GM12878 (cell line): ENCODE data around the gene FRMD5.
"Not testable (repeated sequence)": the region's sequence is repeated elsewhere in the genome, so short reads cannot be mapped to it uniquely, and the experiment has no call there.

Experiments
- EP300 ChIP-seq, 2 experiments: fragments of 150-350 bp in 1 of 2; IDR thresholded peaks; 2 replicates each; pipeline ENCODE4 v1.6.1; 2011 to 2012; ENCODE audit warnings: low read depth in 2 of 2, low read length in 2 of 2, borderline replicate concordance in 1 of 2, improper control_type of control experiment in 1 of 2, inconsistent platforms in 1 of 2; ENCODE audit not compliant: control insufficient read depth in 1 of 2
- HCFC1 ChIP-seq: fragments of 150-350 bp; IDR thresholded peaks from 2 replicates; pipeline ENCODE4 v1.6.1; 2014; ENCODE audit warnings: low read length
- MAX ChIP-seq: IDR thresholded peaks from 2 replicates; pipeline ENCODE4 v1.6.1; 2012; ENCODE audit warnings: low read depth, low read length, improper control_type of control experiment
- POLR2AphosphoS2 ChIP-seq: IDR thresholded peaks from 2 replicates; pipeline ENCODE4 v1.6.1; 2011; ENCODE audit warnings: low read depth, mild to moderate bottlenecking, low read length, improper control_type of control experiment, moderate library complexity
- RAD21 ChIP-seq: IDR thresholded peaks from 2 replicates; pipeline ENCODE4 v1.6.1; 2011; ENCODE audit warnings: mild to moderate bottlenecking, low read depth, low read length, moderate library complexity; ENCODE audit not compliant: insufficient read depth
- TF ChIP-seq, protein P1 (sequence below), 3 experiments: IDR thresholded peaks in 2 of 3; conservative IDR thresholded peaks in 1 of 3; 2 replicates each; pipeline ENCODE4 v1.5.1; 2011; ENCODE audit warnings: low read depth in 3 of 3, low read length in 3 of 3, mild to moderate bottlenecking in 3 of 3, control low read depth in 2 of 3, moderate library complexity in 2 of 3, inconsistent platforms in 1 of 3, mixed read lengths in 1 of 3; ENCODE audit not compliant: control insufficient read depth in 2 of 3, insufficient read depth in 1 of 3; ENCODE audit errors: extremely low read depth in 1 of 3
- TF ChIP-seq, protein P2 (sequence below): IDR thresholded peaks from 2 replicates; pipeline ENCODE4 v1.6.1; 2012; ENCODE audit warnings: low read depth, low read length, improper control_type of control experiment
- TF ChIP-seq, protein P3 (sequence below): fragments of 450-650 bp; IDR thresholded peaks from 2 replicates; pipeline ENCODE4 v1.6.1; 2017; ENCODE audit warnings: mild to moderate bottlenecking

DNA sequence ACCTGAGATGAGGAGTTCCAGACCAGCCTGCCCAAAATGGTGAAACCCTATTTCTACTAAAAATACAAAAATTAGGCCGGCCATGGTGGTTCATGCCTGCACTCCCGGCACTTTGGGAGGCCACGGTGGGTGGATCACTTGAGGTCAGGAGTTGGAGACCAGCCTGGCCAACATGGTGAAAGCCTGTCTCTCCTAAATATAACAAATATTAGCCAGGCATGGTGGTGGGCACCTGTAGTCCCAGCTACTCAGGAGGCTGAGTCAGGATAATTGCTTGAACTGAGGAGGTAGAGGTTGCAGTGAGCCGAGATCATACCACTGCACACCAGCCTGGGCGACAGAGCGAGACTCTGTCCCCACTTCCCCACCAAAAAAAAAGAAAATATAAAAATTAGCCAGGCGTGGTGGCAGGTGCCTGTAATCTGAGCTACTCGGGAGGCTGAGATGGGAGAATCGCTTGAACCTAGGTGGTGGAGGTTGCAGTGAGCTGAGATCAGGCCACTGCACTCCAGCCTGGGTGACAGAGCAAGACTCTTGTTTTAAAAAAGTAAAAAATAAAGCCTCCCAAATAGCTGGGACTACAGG, 364.3 kb downstream of the FRMD5 start:
- not testable (repeated sequence) for TF ChIP-seq HCFC1; RAD21; MAX; EP300 (IDR thresholded peaks at IDR 0.05; ENCODE audit: borderline replicate concordance in 1 of 2, control insufficient read depth in 1 of 2, low read depth in 2 of 2, low read length in 2 of 2); POLR2AphosphoS2
- TF ChIP-seq, protein P1, sequence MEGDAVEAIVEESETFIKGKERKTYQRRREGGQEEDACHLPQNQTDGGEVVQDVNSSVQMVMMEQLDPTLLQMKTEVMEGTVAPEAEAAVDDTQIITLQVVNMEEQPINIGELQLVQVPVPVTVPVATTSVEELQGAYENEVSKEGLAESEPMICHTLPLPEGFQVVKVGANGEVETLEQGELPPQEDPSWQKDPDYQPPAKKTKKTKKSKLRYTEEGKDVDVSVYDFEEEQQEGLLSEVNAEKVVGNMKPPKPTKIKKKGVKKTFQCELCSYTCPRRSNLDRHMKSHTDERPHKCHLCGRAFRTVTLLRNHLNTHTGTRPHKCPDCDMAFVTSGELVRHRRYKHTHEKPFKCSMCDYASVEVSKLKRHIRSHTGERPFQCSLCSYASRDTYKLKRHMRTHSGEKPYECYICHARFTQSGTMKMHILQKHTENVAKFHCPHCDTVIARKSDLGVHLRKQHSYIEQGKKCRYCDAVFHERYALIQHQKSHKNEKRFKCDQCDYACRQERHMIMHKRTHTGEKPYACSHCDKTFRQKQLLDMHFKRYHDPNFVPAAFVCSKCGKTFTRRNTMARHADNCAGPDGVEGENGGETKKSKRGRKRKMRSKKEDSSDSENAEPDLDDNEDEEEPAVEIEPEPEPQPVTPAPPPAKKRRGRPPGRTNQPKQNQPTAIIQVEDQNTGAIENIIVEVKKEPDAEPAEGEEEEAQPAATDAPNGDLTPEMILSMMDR (IDR thresholded peaks at IDR 0.05 in 2 of 3, conservative IDR thresholded peaks at IDR 0.05 in 1 of 3; ENCODE audit: control insufficient read depth in 2 of 3, extremely low read depth in 1 of 3, insufficient read depth in 1 of 3, low read depth in 3 of 3, low read length in 3 of 3), result not testable (repeated sequence)
- TF ChIP-seq, protein P2, sequence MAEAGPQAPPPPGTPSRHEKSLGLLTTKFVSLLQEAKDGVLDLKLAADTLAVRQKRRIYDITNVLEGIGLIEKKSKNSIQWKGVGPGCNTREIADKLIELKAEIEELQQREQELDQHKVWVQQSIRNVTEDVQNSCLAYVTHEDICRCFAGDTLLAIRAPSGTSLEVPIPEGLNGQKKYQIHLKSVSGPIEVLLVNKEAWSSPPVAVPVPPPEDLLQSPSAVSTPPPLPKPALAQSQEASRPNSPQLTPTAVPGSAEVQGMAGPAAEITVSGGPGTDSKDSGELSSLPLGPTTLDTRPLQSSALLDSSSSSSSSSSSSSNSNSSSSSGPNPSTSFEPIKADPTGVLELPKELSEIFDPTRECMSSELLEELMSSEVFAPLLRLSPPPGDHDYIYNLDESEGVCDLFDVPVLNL, result not testable (repeated sequence)
- TF ChIP-seq, protein P3, sequence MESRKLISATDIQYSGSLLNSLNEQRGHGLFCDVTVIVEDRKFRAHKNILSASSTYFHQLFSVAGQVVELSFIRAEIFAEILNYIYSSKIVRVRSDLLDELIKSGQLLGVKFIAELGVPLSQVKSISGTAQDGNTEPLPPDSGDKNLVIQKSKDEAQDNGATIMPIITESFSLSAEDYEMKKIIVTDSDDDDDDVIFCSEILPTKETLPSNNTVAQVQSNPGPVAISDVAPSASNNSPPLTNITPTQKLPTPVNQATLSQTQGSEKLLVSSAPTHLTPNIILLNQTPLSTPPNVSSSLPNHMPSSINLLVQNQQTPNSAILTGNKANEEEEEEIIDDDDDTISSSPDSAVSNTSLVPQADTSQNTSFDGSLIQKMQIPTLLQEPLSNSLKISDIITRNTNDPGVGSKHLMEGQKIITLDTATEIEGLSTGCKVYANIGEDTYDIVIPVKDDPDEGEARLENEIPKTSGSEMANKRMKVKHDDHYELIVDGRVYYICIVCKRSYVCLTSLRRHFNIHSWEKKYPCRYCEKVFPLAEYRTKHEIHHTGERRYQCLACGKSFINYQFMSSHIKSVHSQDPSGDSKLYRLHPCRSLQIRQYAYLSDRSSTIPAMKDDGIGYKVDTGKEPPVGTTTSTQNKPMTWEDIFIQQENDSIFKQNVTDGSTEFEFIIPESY, result not testable (repeated sequence)
